H9 (cell line): ENCODE measurements around the gene CKS2. TPM values are rescaled to one million over a fixed set of nuclear protein-coding genes. Genes with fewer than 3 reads are reported as not detected.

Experiments used
- DNase-seq: peaks from one replicate; pipeline ENCODE4 v3.0.0-alpha.2; 2017
- H2AFZ ChIP-seq: one replicate; pipeline ENCODE4 v1.6.1; 2013; ENCODE audit warnings: mild to moderate bottlenecking, low read length, control low read depth, moderate library complexity
- H2AK5ac ChIP-seq: 2 replicates; pipeline ENCODE4 v1.6.1; 2013; ENCODE audit warnings: low read length, control low read depth, mixed read lengths; ENCODE audit not compliant: insufficient read length
- H2BK120ac ChIP-seq: one replicate; pipeline ENCODE4 v1.6.1; 2013; ENCODE audit warnings: low read depth, mild to moderate bottlenecking, low read length, control low read depth, inconsistent platforms; ENCODE audit not compliant: poor library complexity, severe bottlenecking
- H2BK12ac ChIP-seq: 2 replicates; pipeline ENCODE4 v1.6.1; 2013; ENCODE audit warnings: low read length, control low read depth, mixed read lengths, low read depth; ENCODE audit not compliant: insufficient read length
- H2BK15ac ChIP-seq: 2 replicates; pipeline ENCODE4 v1.6.1; 2013; ENCODE audit warnings: low read depth, low read length, control low read depth
- H2BK20ac ChIP-seq: one replicate; pipeline ENCODE4 v1.6.1; 2013; ENCODE audit warnings: low read depth, mild to moderate bottlenecking, low read length, control low read depth, inconsistent platforms; ENCODE audit not compliant: poor library complexity, severe bottlenecking
- H2BK5ac ChIP-seq: 2 replicates; pipeline ENCODE4 v1.6.1; 2013; ENCODE audit warnings: low read length, control low read depth, mixed read lengths; ENCODE audit not compliant: insufficient read length
- H3K14ac ChIP-seq: 2 replicates; pipeline ENCODE4 v1.6.1; 2013; ENCODE audit warnings: low read length, control low read depth; ENCODE audit not compliant: insufficient read depth
- H3K18ac ChIP-seq: 2 replicates; pipeline ENCODE4 v1.6.1; 2013; ENCODE audit warnings: low read depth, mild to moderate bottlenecking, mixed read lengths, low read length, control low read depth; ENCODE audit not compliant: insufficient read length
- H3K23ac ChIP-seq: 2 replicates; pipeline ENCODE4 v1.6.1; 2013; ENCODE audit warnings: low read length, control low read depth, mixed read lengths, low read depth; ENCODE audit not compliant: insufficient read length
- H3K23me2 ChIP-seq: 2 replicates; pipeline ENCODE4 v1.6.1; 2013; ENCODE audit warnings: low read depth, mild to moderate bottlenecking, mixed read lengths, low read length, control low read depth; ENCODE audit not compliant: insufficient read length, poor library complexity, severe bottlenecking
- H3K27ac ChIP-seq: 2 replicates; pipeline ENCODE4 v1.5.1; 2013; ENCODE audit warnings: low read length, control low read depth, mixed read lengths, low read depth; ENCODE audit not compliant: insufficient read length
- H3K27me3 ChIP-seq: 2 replicates; pipeline ENCODE4 v1.6.1; 2013; ENCODE audit warnings: low read length, control low read depth, inconsistent platforms; ENCODE audit not compliant: insufficient read depth
- H3K4ac ChIP-seq: 2 replicates; pipeline ENCODE4 v1.6.1; 2013; ENCODE audit warnings: low read depth, mild to moderate bottlenecking, control low read depth, inconsistent platforms, low read length, moderate library complexity
- H3K4me1 ChIP-seq: 2 replicates; pipeline ENCODE4 v1.6.1; 2013; ENCODE audit warnings: low read length, control low read depth, inconsistent platforms; ENCODE audit not compliant: insufficient read depth
- H3K4me2 ChIP-seq: 2 replicates; pipeline ENCODE4 v1.6.1; 2013; ENCODE audit warnings: low read length, control low read depth, mixed read lengths; ENCODE audit not compliant: insufficient read length, insufficient read depth
- H3K56ac ChIP-seq: 2 replicates; pipeline ENCODE4 v1.6.1; 2013; ENCODE audit warnings: low read depth, mild to moderate bottlenecking, mixed read lengths, low read length, control low read depth; ENCODE audit not compliant: insufficient read length
- H3K79me1 ChIP-seq: 2 replicates; pipeline ENCODE4 v1.6.1; 2013; ENCODE audit warnings: low read depth, mild to moderate bottlenecking, moderate library complexity, low read length, control low read depth, inconsistent platforms; ENCODE audit not compliant: insufficient read depth, poor library complexity, severe bottlenecking
- H3K79me2 ChIP-seq: 2 replicates; pipeline ENCODE4 v1.6.1; 2013; ENCODE audit warnings: low read length, control low read depth, inconsistent platforms; ENCODE audit not compliant: insufficient read depth
- H3K9ac ChIP-seq: 2 replicates; pipeline ENCODE4 v1.6.1; 2013; ENCODE audit warnings: low read length, control low read depth, mixed read lengths; ENCODE audit not compliant: insufficient read length; ENCODE audit errors: extremely low read depth
- H3K9me3 ChIP-seq: one replicate; pipeline ENCODE4 v1.6.1; 2013; ENCODE audit warnings: low read depth, low read length, inconsistent platforms; ENCODE audit not compliant: control insufficient read depth
- H3T11ph ChIP-seq: one replicate; pipeline ENCODE4 v1.6.1; 2013; ENCODE audit warnings: mild to moderate bottlenecking, low read length, control low read depth, inconsistent platforms
- H4K20me1 ChIP-seq: one replicate; pipeline ENCODE4 v1.6.1; 2013; ENCODE audit not compliant: control insufficient read depth, insufficient read length, insufficient read depth
- H4K5ac ChIP-seq: 2 replicates; pipeline ENCODE4 v1.6.1; 2013; ENCODE audit warnings: low read depth, mild to moderate bottlenecking, mixed read lengths, low read length, control low read depth; ENCODE audit not compliant: insufficient read length
- H4K8ac ChIP-seq: replicated peaks from 2 replicates; pipeline ENCODE4 v1.6.1; 2013; ENCODE audit warnings: low read length, control low read depth, mixed read lengths, low read depth; ENCODE audit not compliant: insufficient read length
- H4K91ac ChIP-seq: 2 replicates; pipeline ENCODE4 v1.6.1; 2013; ENCODE audit warnings: low read depth, mild to moderate bottlenecking, moderate library complexity, mixed read lengths, low read length, control low read depth; ENCODE audit not compliant: insufficient read length
- H3K27ac Mint-ChIP-seq, 3 experiments: 2 replicates in 2 of 3; 3 replicates in 1 of 3; pipeline ENCODE4 v1.8.0; 2020 to 2021; ENCODE audit warnings: mixed read lengths in 3 of 3, mild to moderate bottlenecking in 1 of 3, moderate library complexity in 1 of 3
- H3K27me3 Mint-ChIP-seq: 2 replicates; pipeline ENCODE4 v1.8.0; 2021; ENCODE audit warnings: low read depth, mild to moderate bottlenecking, moderate library complexity, mixed read lengths
- H3K36me3 Mint-ChIP-seq, 3 experiments: 2 replicates in 2 of 3; 3 replicates in 1 of 3; pipeline ENCODE4 v1.8.0; 2020 to 2021; ENCODE audit warnings: low read depth in 3 of 3, mixed read lengths in 3 of 3; ENCODE audit not compliant: insufficient read depth in 1 of 3
- H3K4me1 Mint-ChIP-seq, 2 experiments: 2 replicates each; pipeline ENCODE4 v1.8.0; 2020; ENCODE audit warnings: mixed read lengths in 2 of 2
- H3K4me3 Mint-ChIP-seq, 2 experiments: 2 replicates in 1 of 2; 3 replicates in 1 of 2; pipeline ENCODE4 v1.8.0; 2020 to 2021; ENCODE audit warnings: mild to moderate bottlenecking in 2 of 2, mixed read lengths in 2 of 2, moderate library complexity in 1 of 2
- H3K9me3 Mint-ChIP-seq, 2 experiments: 2 replicates in 1 of 2; 3 replicates in 1 of 2; pipeline ENCODE4 v1.8.0; 2020; ENCODE audit warnings: mild to moderate bottlenecking in 2 of 2, mixed read lengths in 2 of 2, moderate library complexity in 1 of 2
- CTCF ChIP-seq: fragments of 200-600 bp; sonication (generic); conservative IDR thresholded peaks from 3 replicates; pipeline ENCODE4 v1.8.0; 2021; ENCODE audit warnings: antibody characterized with exemption, mild to moderate bottlenecking
- WGBS: extraction: QIAGEN DNeasy Blood & Tissue Kit; methylation state at CpG from one replicate; pipeline ENCODE4 v1.1.7; 2013; ENCODE audit warnings: missing lambda C conversion rate, low lambda C conversion rate, mixed read lengths; ENCODE audit not compliant: insufficient read length; ENCODE audit errors: extremely low coverage; 5-methylcytosine and 5-hydroxymethylcytosine counted together
- total RNA-seq: library from RNA; stranded (reverse); gene quantifications from 2 replicates; pipeline ENCODE4 v1.2.1, GENCODE V29; 2021

Gene CKS2
- total RNA-seq, 1 experiment from 2014 or later, result 211 TPM

DNA sequence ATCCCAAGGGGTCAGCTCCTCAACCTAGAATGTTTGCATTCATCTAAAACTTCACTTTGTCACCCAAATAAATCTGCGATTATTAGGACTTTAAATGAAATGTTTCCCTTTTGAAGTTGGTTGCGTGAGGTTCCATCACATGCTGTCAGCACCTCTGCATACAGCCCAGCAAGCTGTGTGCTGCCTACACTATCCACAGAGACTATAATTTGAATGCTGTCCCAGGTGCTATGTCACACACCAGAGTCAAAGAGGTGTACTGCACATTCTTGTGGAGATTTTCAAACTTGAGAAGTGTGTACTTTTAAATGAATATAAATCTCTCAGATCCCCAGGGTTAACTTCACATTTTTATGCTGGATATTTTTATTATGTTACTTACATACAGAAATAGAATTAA is 19.3 kb upstream of the CKS2 start:
- Mint-ChIP-seq H3K36me3 (peaks cover 4 to 20% (median 7%) of the 10 kb centered on the region in 3 experiments), H3K9me3 (peaks cover 18 to 21% of the 10 kb centered on the region in 2 experiments), H3K27ac (no peak overlapping the region), H3K27me3 (no peaks in the 10 kb centered on the region), H3K4me1 (peaks cover 10% of the 10 kb centered on the region in 2 experiments), H3K4me3 (no peak overlapping the region)
- no peak overlapping the region for H3K23ac ChIP-seq
- no peak overlapping the region for H4K91ac ChIP-seq
- H2BK15ac ChIP-seq, result no peak overlapping the region
- no peaks in the 10 kb centered on the region for H3K4me1 ChIP-seq
- H2BK20ac ChIP-seq, result no peak overlapping the region
- no peak overlapping the region for H2AK5ac ChIP-seq
- no peak for DNase-seq
- H3K9ac ChIP-seq, result no peak overlapping the region
- peaks cover 6% of the 10 kb centered on the region for H3K9me3 ChIP-seq
- no peak overlapping the region for H2BK120ac ChIP-seq
- TF ChIP-seq CTCF, result no peak
- H3K23me2 ChIP-seq, result no peaks in the 10 kb centered on the region
- no peak overlapping the region for H3K4me2 ChIP-seq
- H4K20me1 ChIP-seq, result no peaks in the 10 kb centered on the region
- H3K79me1 ChIP-seq, result no peaks in the 10 kb centered on the region
- no peak overlapping the region for H3K14ac ChIP-seq
- H4K5ac ChIP-seq, result no peak overlapping the region
- H2AFZ ChIP-seq, result no peak overlapping the region
- WGBS, result no CpG with 5 or more reads among the region's 2 CpGs
- H3K56ac ChIP-seq, result no peak overlapping the region
- H4K8ac ChIP-seq, result no peak overlapping the region
- H3K27ac ChIP-seq, result no peak overlapping the region
- H3T11ph ChIP-seq, result no peak overlapping the region
- H3K27me3 ChIP-seq, result no peaks in the 10 kb centered on the region
- no peak overlapping the region for H3K18ac ChIP-seq
- no peak overlapping the region for H2BK5ac ChIP-seq
- H2BK12ac ChIP-seq, result no peak overlapping the region
- H3K4ac ChIP-seq, result no peak overlapping the region
- H3K79me2 ChIP-seq, result no peaks in the 10 kb centered on the region
